Astrocyte of the spinal cord (primary cell): ENCODE results near the gene YAE1.

Experiments
- DNase-seq: peaks from one replicate; pipeline ENCODE4 v3.0.0; 2011; ENCODE audit warnings: low read depth, low spot score
- H3K4me3 ChIP-seq: 2 replicates; pipeline ENCODE4 v1.5.1; 2011; ENCODE audit warnings: low read depth, mild to moderate bottlenecking, low read length, moderate library complexity
- in situ Hi-C: cut with HindIII; loops from 2 replicates; pipeline ENCODE4 v1.10.0; 2017; ENCODE audit warnings: low sequenced_read_pairs
- TF ChIP-seq, protein P1 (sequence below): IDR thresholded peaks from 2 replicates; pipeline ENCODE4 v1.5.1; 2012; ENCODE audit warnings: low read depth, mild to moderate bottlenecking, low read length, inconsistent platforms

Gene YAE1

DNA sequence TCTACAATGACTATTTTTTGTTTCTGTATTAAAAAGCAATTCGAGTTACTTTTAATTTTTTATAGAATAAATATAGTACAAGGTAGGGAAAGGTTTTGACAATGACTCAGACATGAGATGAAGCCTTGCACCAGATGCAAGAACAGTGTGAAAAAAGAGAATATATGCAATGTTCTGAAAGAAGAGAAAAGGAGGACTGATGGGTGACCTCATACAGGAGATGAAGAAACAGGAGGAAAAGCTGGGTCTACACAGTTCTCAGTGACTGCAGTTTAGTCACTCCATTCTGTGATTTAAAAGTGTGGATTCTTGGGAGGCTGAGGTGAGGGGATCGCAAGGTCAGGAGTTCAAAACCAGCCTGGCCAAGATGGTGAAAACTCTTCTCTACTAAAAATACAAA, 38.3 kb upstream of the YAE1 start:
- in situ Hi-C loops = no loop called here

DNA sequence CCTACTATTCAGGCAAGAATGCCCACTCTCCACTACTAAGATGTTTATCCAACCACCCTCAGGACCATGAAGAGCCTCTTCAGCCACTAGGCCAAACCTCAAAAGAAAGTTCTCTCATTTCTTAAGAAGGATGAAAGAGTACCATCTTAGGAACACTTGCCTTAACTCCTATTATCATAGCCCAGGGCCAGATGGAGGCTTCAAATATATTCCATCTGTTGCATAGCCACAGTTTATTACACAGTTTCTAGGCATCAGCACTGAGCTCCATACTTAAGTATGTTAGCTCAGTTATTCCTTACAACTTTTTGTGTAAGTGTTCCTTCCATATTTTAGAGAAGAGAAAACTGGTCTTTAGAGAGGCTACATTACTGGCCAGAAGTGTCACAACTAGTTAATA, 37.4 kb upstream of the YAE1 start:
- H3K4me3 ChIP-seq = no peak overlapping the region
- TF ChIP-seq, protein P1, sequence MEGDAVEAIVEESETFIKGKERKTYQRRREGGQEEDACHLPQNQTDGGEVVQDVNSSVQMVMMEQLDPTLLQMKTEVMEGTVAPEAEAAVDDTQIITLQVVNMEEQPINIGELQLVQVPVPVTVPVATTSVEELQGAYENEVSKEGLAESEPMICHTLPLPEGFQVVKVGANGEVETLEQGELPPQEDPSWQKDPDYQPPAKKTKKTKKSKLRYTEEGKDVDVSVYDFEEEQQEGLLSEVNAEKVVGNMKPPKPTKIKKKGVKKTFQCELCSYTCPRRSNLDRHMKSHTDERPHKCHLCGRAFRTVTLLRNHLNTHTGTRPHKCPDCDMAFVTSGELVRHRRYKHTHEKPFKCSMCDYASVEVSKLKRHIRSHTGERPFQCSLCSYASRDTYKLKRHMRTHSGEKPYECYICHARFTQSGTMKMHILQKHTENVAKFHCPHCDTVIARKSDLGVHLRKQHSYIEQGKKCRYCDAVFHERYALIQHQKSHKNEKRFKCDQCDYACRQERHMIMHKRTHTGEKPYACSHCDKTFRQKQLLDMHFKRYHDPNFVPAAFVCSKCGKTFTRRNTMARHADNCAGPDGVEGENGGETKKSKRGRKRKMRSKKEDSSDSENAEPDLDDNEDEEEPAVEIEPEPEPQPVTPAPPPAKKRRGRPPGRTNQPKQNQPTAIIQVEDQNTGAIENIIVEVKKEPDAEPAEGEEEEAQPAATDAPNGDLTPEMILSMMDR = no peak
- in situ Hi-C loops = no loop called here
- DNase-seq = no peak

More for the DNA sequence above, 38.3 kb upstream of the YAE1 start:
- TF ChIP-seq, protein P1 = no peak
- no peak for DNase-seq
- H3K4me3 ChIP-seq = no peak overlapping the region

DNA sequence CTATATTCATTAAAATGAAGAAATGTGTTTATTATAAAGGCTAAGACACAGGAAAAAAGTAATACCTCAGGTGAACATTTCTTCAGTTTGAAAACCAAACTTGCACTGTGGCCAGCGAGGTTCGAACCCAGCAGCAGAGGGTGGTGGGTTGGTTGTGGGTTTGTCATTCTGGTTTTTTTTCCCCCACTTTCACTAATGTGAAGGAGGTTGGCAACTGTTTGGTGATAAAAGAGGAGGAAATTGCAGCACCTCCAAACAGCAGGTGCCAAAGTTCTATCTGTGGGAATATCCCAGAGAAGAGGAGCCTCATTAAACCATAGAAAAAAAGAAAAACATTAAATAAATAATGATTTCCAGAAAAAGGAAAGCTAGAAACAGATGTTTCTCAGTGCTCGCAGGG, 36.6 kb upstream of the YAE1 start:
- no peak for DNase-seq
- H3K4me3 ChIP-seq = no peak overlapping the region
- in situ Hi-C loops = no loop called here
- TF ChIP-seq, protein P1 = no peak

DNA sequence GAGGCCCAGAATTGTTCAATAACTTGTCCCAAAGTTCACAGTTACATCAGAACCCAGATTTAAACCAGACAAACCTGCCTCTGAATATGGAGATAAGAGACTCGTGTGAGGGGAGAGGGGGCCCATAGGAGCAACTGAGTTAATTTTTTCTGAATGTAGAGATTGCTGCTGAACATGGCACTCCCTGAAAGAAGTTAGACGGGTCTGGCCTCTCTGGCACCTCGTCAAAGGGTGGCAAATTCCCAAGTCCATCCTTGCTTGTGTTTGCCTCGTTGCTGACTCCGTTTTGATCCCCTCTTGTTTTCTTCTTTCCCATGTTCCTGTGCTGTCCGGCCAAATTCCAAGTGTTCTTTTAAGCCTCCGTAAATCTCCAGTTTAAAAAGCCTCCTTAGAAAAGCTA, 35.2 kb upstream of the YAE1 start:
- DNase-seq = no peak
- TF ChIP-seq, protein P1 = no peak
- no peak overlapping the region for H3K4me3 ChIP-seq
- in situ Hi-C loops = no loop called here

DNA sequence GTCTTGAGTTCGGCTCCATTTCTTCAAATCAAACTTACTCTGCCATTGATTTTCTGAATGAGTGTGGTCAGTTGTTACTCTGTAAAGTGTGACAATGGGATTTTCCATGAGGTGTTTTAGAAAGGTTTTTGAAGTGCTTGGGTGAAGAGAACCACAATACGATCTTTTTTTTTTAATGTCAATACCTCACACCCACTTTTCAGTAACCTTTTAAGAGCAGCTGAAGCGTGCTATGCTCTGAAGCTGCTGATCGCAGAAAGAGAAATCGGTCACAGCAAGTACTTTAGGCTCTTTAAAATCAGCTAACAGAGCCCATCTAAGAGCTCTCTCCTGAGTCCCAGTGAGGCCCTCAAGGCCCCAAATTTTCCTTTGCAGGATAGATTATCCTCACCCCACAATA, 34.4 kb upstream of the YAE1 start:
- TF ChIP-seq, protein P1 = no peak
- in situ Hi-C loops = no loop called here
- H3K4me3 ChIP-seq = no peak overlapping the region
- DNase-seq = no peak

DNA sequence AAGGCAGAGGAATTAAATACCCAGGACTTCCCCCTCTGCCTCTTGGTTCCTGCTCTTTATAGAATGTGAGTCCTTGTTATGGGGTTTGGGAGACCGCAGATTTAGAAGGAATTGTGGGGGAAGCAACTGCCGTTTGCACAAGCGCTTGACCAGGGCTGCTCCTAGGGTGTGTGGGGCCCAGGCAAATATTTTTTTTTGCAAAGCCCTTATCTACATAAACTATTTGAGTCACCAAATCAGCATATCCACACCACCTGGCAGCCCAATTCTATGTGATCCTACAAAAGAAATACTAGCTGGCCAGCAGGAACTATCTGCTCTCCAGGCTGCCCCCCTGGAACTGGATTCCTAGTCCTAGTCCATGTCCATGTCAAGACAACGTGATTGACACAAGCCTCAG, 33.4 kb upstream of the YAE1 start:
- TF ChIP-seq, protein P1 = no peak
- in situ Hi-C loops = no loop called here
- no peak for DNase-seq
- H3K4me3 ChIP-seq = no peak overlapping the region

DNA sequence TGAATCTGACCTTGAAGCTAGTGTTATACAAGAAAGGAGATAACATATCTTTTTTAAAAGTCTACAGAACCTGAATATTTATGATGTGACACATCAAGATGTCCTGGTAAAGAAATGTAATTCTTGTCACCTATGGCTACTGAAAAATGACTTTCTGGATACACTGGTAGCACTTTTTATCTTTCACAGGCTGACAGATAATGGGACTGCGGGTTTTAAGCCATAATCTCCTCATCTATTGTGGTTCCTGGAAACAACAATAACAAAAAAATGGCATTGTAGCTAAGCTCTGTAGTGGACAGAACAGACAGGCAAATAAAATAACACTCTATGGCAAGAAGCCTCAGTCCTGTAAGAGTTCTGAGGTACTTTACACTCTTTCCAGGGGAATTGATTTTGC, 31.6 kb upstream of the YAE1 start:
- H3K4me3 ChIP-seq = no peak overlapping the region
- TF ChIP-seq, protein P1 = no peak
- no peak for DNase-seq
- in situ Hi-C loops = no loop called here
